Measurements from ENCODE around the gene ACTL8.

Gene ACTL8

DNA sequence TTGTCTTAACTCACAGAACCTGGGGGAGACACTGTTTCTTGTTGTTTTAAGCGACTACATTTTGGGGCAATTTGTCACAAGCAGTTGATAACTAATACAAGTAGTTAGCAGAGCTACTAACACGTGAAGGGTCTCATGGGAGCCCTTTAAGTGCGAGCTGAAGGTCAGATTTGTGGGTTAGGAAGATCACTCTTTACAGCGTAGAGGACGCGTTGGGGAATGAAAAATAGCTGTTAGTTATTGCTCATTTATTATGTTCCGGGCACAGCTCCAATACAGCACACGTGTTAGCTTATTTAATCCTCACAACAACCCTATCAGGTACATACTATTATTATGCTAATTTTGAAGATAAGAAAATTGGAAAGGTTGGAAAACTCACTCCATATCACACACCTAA lies 95.9 kb downstream of the ACTL8 start:
- DNase-seq = no peak

DNA sequence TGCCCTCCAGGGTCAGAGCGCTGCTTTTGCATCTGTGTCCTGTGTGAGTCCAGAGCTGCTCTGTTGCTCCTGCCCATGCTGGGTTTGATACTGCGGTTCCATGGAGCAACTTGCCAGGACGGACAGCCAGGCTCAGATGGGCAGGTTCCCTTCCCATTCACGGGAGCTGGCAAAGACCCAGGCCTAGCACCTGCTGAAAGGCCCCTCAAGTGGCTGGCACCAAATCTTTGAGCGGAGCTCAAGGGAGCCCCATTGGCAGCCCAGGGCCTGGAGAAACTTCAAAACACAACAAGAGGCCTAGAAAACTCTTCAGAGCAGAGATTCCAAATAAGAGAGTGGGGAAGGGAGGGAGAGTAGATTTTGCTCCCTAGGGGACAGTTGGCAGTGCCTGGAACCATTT lies 97.2 kb downstream of the ACTL8 start:
- no peak for DNase-seq

DNA sequence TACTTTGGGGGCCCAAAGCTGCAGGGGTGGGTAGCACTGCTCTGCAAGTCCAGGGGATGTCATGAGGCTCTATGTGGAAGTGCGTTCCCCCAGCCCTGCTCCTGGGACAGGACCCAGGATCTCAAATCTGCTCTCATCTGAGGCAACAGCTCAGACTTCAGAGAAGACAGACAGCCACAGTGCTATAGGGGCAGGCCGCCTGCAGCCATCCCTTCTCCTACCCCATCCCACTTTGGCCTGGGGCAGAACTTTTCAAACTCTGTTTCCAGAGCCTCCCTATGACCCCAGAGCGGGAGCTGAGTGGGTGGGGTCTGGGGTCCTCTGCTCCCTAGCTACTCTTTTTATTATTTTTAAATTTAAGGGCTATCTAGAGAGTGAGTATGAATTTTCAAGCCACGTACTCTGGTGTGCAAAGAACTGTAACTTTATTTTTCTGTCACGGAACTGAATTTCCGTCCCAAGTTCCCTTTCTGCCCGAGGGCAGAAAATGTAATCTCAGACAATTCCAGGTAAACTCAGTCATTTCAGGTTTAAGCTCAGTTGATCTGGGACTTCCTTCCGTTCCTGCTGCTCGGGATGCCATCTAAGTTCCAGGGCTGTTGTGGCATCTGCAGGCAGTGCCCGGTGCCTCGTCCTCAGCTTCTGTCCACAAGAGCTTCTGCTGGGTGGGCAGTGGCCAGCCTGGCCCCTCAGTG lies 98.3 kb downstream of the ACTL8 start:
- no peak for DNase-seq

DNA sequence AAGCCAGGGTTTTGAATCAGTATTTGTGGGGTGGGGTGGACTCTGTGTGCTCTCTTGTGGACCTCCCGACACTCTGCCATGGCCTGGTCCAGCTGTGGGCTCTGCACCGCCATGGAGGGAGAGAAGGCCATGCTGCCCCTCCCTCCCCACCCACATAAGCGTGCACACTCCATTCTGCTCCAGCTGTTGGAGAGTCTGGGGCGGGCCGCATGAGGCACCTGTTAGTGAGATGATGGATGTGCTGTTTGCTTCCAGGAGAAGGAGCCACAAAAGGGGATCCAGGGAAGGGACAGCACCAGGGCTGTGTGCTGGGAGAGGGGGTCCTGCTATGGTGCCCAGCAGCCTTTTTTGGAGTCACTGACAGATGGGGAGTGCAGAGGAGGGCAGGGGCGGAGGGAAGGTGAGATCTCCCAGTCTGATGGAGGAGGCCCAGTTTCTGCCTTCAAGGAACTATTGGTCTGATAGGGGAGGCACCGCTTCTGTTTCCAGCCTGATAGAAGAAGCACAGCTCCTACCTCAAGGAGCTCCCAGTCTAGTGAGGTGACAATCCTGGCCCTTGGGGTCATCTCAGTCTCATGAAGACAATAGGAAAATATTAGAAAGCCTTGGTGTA lies 101.5 kb downstream of the ACTL8 start:
- no peak for DNase-seq

DNA sequence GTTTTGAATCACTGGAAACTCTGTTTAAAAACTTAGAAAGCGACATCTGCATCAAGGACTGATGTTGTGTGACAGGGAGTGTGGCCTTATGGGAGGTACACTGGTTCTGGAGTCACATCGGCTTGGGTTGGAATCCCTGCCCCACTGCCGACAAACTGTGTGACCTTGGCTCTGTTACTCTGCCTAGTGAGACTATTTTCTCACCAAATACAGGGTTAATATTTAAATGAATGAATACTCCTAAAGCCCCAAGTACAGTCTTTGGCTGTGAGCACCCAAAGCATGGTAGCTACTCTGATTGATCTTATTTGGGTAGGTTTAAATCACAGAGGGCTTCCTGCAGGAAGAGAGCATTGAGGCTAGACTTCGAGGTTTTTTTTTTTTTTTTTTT lies 102.0 kb downstream of the ACTL8 start:
- DNase-seq = no peak

DNA sequence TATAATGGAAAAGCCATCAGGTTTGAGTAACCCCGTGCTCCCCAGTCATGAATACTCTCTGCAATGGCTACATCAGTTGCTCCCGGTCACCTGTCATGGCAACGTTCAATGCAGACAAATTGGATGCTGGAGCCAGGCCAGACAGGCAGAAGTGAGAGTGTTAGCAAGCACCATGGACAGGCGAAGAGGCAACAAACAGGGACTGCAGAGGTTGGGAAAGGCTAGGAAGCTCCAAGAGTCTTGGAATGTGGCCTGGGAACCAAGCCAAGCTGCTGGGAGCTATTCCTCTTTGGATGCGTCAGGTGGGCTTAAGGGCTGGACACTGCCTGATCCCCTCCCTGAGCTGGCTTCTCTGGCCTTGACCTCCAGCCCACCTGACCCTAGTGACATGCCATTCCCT lies 102.9 kb downstream of the ACTL8 start:
- no peak for DNase-seq

DNA sequence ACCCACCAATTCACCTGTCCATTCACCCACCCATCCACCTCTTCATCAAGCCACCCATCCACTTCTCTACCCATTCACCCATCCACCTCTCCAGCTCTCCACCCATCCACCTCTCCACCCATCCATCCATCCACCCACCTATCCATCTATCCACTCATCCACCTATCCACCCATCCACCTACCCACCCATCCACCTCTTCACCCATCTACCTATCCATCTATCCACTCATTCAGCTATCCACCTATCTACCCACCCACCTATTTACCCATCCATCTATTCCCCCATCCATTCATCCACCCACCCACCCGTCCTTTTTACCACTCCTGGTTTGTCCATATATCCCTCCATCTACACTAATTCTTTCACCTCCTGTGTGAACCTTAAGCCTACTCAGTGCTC lies 105.7 kb downstream of the ACTL8 start:
- no peak for DNase-seq

DNA sequence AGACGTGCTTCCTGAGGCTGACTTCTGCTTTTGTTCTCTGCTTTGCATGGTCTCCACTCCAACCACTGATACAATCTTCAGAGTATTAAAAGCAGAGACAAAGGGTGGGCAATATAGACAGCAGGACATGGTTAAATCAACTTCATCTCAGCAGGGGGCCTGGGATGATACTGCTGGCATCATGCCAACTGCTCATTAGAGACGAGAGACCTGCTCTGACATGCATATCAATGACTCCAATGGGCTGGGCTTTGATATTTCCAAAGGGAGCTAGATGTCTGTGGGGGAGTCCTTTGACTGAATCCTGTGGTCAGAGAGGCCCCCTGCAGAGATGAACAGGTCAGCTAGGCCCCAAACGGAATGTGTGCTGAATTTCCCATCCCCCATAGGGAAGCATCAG lies 106.6 kb downstream of the ACTL8 start:
- DNase-seq = no peak

DNA sequence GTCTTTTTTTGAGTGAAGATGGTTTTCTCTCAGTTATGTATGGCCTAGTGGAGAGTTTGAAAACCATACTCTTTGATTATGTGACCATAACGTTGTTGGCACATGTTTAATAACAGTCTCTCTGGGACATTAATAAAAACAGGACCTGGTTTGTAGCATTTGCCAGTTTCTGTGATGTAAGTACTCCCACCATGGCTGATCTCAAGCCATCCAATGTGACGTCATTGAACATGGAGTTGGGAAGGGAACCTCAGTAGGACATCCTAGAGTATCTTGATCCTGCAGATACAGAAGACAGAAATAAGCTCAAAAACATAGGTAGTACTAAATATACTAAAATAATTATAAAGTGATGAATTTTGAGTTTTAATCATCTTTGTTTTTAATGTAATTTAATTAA lies 107.0 kb downstream of the ACTL8 start:
- no peak for DNase-seq

DNA sequence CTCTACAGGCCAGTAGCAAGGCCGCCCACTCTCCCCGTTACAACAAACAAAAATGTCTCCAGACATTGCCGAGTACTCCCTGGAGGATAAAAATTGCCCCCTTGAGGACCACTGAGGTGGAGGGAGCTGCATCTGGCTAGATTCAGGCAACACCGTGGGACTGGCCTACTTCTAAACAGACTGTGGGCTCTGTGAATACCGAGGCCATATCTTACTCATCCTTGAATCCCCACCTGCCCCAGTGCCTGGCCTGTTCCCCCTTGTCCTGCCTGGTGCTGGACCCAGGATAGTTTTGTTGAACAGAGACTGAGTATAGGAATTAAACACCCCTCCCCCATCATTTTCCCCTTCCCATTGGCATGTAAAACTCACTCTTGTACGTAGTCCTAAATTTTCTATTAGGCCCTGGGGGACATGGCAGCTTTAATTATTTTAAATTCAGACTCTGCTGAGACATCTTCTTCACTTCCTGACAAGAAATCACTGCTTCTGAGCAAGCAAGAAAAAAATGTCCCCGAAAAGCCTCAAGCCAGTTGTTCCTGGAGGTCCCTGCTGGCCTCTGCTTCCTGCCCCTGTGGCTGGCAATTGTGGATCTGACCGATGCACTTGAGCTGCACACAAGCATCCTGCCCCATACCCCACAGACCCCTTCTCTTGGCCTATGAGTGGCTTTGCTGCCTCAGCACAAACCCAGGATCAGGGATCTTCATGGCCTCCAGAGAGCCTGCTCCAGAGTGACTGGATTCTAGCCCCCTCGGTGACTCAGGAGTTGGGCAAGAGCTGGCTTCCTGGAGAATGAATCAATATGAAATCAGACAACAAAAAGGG lies 111.0 kb downstream of the ACTL8 start:
- DNase-seq = no peak

DNA sequence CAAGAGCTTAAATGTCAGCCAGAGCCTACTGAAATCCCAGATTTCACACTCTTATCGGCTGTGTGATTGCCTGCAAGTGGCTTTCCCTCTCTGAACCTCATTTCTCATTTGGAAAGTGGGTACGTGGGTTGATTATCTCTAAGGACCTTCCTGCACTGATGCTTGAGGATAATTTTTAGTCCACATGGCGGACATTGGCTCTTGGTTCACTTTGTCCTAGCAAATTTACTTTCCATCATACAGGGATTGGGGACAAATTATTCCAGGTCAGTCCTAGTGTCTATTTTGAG lies 111.6 kb downstream of the ACTL8 start:
- no peak for DNase-seq

DNA sequence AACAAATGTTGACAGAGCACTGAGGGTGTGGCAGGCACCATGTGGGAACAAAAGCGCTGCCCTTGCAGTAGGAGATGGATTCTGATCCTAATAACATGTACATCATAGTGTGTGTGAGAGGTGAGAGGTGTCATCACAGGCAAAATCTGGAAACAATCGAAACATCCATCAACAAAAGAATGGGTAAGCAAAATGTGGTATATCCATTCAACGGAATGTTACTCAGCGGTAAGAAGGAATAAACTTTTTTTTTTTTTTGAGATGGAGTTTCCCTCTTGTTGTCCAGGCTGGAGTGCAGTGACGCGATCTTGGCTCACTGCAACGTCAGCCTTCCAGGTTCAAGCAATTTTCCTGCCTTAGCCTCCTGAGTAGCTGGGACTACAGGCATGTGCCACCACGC lies 112.3 kb downstream of the ACTL8 start:
- no peak for DNase-seq

DNA sequence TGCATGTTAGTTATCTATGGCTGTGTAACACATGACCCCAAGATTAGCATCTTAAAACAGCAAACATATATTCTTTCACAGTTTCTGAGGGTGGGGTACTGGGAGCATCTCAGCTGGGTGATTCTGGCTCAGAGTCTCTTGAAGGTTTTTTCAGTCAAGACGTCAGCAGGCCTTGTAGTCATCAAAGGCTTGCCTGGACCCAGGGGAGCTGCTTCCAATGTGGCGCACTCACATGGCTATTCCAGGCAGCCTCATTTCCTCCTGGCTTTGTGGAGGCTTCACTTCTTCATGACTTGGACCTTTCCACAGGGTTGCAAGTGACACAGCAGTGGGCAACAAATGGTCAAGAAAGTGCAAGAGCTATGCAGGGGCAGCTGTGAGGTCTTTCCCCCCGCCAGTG lies 114.7 kb downstream of the ACTL8 start:
- DNase-seq = no peak

DNA sequence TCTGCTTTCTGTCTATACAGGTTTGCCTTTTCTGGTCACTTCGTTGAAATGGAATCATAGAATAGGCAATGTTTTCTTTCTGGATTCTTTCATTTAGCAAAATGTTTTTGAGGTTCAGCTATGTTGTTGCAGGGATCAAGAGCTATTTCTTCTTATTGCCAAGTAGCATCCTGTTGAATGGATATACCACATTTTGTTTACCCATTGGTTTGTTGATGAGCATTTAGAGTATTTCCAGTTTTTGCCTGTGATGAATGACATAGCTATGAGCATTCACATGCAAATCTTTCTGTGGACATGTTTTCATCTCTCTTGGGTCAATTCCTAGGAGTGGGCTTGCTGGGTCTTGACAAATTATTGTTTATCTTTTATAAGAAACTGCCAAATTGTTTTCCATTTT lies 115.5 kb downstream of the ACTL8 start:
- DNase-seq = no peak

DNA sequence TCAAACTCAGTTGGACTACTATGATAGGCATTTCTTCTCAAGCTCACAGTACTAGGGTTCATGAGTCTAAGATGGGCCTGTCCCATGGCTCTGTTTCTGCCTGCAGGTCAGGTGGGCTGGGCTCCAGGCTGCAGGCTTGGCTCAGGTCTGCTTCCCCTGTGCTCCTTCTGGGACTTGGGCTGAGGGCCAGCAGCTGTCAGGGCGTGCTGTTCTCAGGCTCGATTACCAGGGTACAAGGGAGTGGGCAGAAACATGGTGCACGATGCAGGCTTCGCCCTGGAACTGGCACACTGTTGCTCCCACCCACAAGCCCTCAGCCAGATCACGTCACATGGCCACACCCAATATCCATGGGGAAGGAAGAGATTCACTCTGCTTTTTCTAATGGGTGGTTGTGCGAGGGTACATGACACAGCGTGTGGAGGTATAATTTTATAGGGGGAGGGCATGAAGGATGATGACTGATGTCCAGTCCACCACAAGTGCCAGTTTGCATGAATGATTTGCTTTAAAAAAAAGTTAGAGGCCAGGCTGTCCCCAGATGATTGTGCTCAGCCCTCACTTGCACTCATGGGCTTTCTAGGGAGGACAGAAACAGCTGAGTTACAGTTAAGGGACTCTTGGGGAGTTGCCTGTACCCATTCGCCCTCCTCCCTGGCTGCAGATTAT lies 118.0 kb downstream of the ACTL8 start:
- DNase-seq = no peak

DNA sequence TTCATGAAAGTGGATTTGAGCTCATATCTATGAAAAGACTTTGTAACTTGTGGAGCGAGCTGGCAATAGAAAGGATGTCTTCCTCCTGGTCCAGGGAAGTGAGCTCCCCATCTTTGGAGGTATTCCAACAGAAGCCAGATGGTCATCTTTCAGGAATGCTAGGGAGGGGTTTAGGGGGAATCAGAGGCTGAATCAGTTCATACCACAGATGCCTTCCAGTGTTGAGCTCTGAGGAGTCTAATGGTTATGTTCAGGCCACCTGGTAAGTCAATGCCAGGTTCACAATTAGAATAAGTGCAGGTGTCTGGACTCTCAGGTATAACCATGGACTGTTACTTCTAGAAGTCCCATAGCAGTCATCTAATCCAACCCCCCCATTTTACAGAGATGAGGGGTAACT lies 119.1 kb downstream of the ACTL8 start:
- peak; percentile 42 for DNase-seq

DNA sequence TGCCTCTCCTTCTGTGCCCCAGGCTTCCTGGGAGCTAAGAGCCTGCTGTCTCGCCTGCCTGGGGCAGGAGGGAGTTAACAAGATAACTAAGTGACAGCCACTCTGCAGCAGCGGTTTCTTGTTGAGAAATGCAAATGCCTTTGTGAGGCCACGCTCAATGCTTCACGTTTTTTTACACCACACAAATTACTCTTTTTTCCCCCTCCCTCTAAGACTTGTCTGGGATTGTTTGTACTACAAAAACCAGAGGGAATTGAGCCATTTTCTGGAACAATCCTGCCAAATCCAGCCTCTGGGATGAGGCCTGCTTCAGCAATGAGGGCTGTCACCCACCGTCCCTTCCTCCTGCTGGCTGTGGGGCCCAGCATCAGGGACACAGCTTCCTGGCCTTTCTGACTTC lies 119.6 kb downstream of the ACTL8 start:
- DNase-seq = no peak

DNA sequence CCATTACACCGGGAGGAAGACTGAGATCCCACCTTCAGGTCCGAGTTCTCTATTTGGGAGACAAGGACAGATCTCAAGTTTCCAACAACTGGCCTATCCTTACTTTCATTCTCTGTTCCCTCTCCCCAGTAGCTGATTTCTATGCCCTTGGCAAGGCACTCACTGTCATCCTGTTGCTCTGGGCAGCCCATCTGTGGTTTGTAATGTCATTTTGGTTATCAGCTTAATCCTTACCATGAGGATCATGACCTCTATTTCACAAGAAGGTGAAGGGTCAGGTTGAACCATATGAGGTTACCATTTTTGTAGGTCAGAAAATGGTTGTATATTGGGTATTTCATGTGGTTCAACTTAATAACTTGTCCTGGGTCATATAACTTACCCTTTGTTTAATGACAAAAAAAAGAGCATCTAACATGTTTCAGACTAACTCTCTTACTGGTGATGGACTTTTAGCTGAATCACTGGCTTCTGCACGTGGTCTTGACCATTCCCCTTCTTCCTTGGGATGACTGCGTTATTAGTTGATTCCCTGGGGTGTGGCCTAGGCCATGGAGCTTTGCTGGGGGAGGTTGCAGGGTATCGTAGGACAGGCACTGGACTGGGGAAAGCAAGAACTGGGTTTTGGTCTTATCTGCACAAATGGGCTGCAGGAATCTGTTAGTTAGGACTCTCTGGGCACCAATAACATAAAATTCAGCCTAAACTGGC lies 120.2 kb downstream of the ACTL8 start:
- no peak for DNase-seq

DNA sequence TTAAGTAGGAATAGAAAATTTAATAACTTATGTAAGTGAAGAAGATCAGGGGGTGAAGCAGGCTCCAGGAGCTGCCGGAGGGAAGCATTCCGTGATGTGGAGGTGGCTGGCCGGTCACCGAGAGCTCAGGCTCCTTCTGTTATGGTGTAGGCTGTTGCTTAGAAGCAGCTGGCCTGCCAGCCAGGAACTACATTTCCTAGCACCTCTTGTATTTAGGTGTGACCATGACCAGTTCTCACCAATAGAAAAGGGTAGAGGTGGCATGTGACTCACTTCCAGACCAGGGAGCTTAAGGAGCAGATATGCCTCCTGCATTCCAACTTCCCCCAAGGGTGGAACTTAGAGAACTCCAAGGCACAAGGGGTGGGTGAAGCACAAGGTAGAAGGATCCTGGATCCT lies 120.7 kb downstream of the ACTL8 start:
- DNase-seq = no peak

All from 8988T (cell line).